NCI-H526 treated with DMSO at 0.1 percent for 48 hours (cell line): ENCODE data around the gene FAF1.
"Not testable (repeated sequence)": the region's sequence is repeated elsewhere in the genome, so short reads cannot be mapped to it uniquely, and the experiment has no call there.

Experiments
- DNase-seq: peaks from one replicate; lab custom pipeline; 2025; lab: John Stamatoyannopoulos, UW

FAF1 gene

GRCh38 chr1:50959303-50959912, 659 bp downstream of the FAF1 start:
- no peak for DNase-seq

DNA sequence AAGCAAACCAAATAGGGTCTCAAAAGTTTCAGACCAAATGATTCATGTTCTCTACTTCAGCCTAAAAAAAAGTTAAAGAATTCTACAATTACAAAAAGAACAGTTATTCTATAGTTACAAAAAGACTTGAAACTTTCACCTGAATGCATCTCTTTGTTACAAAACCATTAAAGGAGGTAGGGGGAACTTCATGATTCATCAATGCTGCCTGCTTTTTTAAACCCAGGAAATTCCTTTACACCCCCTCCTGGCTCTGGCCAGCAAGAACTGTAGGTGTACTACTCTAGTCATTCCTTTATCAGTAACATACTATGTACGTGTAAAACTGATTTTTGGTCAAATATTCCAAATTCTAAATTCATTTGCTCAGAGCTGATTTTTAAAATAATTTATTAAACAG, 5.0 kb downstream of the FAF1 start:
- DNase-seq, result no peak

GRCh38 chr1:50952566-50952965, 7.5 kb downstream of the FAF1 start:
- DNase-seq, result not testable (repeated sequence)

DNA sequence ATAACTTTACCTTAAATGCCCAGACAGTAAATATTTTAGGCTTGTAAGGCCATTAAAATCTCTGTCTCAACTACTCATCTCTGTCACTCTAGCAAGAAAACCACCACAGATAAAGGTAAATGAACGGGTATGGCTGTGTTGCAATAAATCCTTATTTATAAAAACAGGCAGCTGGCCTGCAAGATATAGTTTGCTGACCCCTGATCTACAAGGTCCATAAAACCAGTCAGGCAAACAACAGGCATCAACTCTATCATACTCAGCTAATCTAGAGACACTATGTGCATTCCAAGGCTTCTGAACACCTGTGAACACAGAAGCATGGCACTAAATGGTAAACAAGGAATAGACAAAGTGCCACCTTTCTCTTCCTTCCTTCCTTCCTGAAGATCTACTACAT, 9.7 kb downstream of the FAF1 start:
- DNase-seq, result no peak

DNA sequence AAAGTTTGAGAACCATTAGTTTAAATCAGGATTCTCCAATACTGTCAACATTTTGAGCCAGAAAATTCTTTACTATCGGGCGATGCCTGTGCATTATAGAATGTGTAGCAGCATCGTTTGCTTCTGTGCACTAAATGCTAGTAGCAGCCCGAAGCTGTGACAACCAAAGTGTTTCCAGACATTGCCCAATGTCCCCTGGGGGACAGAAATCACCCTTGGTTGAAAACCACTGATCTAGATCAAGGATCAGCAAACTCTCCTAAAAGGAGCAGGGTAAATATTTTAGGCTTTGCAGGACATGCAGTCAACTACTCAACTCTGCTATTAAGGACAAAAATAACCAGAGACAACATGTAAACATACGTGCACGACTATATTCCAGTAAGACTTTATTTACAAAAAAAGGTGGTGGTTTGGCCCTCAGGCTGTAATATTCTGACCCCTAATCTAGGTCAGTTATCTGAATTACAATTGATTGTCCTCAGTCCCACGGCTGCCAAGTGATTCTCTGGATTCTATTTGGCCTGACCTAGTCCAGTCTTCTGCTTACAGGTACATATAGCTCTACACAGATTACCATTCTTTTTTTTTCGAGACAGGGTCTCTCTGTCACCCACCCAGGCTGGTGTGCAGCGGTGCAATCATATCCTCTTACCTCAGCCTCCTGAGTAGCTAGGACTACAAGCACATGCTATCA, 10.6 kb downstream of the FAF1 start:
- no peak for DNase-seq

GRCh38 chr1:50942334-50942733, 17.7 kb downstream of the FAF1 start:
- no peak for DNase-seq

GRCh38 chr1:50940291-50940690, 19.8 kb downstream of the FAF1 start:
- no peak for DNase-seq

GRCh38 chr1:50936321-50936720, 23.7 kb downstream of the FAF1 start:
- no peak for DNase-seq

GRCh38 chr1:50935276-50935675, 24.8 kb downstream of the FAF1 start:
- not testable (repeated sequence) for DNase-seq

DNA sequence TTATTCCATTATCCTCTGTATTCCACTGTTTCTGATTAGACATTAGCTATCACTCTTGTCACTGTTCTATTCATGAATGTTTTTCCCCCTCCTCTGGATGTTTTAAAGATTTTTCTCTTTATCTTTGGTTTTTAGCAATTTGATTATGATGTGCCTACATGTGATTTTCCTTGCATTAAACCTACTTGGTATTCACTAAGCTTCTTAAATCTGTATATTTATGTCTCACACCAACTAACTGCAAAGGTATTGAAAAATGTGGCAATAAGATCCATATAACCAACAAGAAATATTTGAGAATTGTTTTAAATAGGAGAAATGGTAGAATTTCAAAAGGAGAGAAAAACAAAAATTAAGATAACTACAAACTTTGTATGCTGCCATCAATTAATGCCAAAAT, 25.2 kb downstream of the FAF1 start:
- no peak for DNase-seq

GRCh38 chr1:50933770-50934169, 26.3 kb downstream of the FAF1 start:
- DNase-seq, result not testable (repeated sequence)

GRCh38 chr1:50932043-50932442, 28.0 kb downstream of the FAF1 start:
- DNase-seq, result not testable (repeated sequence)

- no peak for DNase-seq
Measured at GRCh38 chr1:50930965-50931737, 28.9 kb downstream of the FAF1 start.

DNA sequence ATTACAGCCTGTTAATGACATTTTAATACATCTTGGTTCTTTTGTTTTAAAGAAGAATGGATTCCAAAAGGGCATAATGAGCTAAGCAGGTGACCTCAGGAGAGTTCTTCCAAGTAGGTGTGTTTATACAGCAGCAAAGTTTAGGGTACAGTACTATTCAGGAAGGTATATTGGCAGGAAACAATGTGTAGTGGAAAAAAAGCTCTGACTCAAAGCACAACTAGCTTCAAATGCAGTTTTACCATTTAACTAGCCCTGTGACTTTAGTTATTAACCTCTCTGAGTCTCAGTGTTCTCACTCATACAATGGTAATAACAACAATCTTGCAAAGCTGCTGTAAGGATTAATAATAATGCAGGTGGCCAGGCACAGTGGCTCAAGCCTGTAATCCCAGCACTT, 29.9 kb downstream of the FAF1 start:
- DNase-seq, result no peak

GRCh38 chr1:50929376-50929958, 30.6 kb downstream of the FAF1 start:
- DNase-seq, result no peak

DNA sequence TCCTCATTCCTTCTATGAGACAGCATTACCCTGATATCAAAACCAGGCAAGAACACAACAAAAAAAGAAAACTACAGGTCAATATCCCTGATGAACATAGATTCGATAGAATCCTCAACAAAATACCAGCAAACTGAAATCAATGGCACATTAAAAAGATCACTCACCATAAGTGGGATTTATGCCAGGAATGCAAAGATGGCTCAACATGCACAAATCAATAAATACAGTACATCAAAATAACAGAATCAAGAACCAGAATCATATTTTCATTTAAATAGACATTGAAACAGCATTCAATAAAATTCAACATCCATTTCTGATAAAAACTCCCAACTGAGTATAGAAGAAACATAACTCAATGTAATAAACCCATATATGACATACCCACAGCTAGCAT, 36.5 kb downstream of the FAF1 start:
- no peak for DNase-seq

DNA sequence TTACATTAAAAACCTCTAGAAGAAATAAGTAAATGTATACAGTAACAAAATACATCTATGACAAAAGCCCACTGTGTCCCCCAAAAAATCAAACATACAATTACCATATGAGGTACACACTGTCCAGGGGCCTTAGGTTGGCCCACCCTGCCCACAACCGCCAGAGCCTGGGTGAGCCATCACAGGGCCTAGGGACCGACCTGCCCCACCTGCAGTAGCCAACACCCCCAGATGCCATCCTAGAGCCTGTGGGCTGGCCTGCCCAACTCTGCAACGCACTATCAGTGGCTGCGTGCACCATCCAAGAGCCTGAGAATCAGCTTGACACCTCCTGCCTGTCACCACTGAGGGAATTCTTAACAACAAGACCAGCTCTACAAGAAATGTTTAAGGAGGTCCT, 39.0 kb downstream of the FAF1 start:
- no peak for DNase-seq

- no peak for DNase-seq
Measured at GRCh38 chr1:50920409-50920808, 39.7 kb downstream of the FAF1 start.

DNA sequence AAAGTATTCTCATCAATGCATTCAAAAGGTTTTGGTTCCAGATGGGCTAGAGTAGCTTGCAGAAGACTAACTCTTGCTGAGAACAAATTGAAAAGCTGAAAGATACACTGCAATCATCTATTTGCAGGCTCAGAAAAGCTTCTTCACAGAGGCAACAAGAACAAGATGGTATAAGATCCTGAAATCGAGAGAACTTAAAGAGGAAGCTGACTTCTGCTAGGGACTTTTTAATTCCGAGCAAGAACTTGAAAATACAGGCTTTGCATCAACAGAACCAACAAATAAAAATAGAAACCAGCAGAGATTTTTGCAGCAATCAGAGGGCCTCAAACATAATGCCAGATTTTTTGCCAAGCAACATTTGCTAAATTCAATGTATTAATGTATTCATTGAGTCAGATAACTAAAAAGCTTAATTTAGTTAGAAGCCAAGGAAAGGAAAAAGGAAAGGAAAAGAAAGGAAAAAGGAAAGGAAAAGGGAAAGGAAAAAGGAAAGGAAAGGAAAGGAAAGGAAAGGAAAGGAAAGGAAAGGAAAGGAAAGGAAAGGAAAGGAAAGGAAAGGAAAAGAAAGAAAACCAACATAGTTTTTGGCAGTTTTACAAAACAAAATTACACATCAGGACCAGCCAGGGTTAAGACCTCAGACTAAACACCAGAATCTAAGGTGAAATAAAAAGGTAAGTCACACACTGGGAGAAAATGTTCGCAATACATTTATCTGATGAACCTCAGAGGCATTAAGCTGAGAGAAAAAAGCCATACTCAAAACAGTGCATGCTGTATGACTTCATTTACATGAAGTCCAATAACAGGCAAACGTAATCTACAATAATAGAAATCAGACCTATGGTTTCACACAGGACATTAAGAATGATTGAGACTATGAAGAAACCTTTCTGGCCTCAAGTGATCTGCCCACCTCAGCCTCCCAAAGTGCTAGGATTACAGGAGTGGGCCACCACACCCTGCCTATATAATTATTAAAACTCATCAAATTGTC, 42.6 kb downstream of the FAF1 start:
- no peak for DNase-seq

DNA sequence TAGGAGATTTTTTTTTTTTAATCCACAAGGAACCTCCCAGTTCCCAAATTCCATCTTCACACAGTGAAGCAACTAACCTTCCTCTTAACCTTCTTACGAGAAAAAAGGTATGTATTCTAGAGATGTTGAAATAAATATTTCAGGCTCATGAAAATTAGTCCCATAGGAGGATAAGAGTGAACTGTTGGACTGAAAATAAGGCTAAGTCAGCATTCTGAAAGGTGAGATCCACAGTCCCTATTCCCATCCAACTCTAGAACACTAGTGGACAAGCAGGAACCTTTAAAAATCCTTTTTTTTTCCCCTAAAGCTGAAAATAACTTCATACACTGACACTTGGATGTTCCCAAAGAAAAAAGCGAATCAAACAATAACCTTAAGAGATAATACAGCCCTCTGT, 44.4 kb downstream of the FAF1 start:
- DNase-seq, result no peak

- DNase-seq, result no peak
Measured at GRCh38 chr1:50913954-50914353, 46.1 kb downstream of the FAF1 start.

DNA sequence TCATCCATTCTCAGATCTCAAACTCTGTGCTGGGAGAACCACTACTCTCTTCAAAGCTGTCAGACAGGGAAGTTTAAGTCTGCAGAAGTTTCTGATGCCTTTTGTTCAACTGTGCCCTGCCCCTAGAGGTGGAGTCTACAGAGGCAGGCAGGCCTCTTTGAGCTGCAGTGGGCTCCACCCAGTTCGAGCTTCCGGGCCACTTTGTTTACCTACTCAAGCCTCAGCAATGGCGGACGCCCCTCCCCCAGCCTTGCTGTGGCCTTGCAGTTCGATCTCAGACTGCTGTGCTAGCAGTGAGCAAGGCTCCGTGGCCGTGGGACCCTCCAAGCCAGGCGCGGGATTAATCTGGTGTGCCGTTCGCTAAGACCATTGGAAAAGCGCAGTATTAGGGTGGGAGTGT, 49.7 kb downstream of the FAF1 start:
- DNase-seq, result not testable (repeated sequence)
